ENCODE measurements around the gene CFAP69.
"Not testable (repeated sequence)": the region's sequence is repeated elsewhere in the genome, so short reads cannot be mapped to it uniquely, and the experiment has no call there.

Gene CFAP69

DNA sequence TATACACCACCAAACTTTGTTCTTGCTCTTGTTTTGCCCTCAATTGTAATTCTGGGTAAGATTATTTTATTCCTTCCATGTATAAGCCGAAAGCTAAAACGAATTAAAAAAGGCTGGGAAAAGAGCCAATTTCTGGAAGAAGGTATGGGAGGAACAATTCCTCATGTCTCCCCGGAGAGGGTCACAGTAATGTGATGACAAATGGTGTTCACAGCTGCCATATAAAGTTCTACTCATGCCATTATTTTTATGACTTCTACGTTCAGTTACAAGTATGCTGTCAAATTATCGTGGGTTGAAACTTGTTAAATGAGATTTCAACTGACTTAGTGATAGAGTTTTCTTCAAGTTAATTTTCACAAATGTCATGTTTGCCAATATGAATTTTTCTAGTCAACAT lies 12.5 kb upstream of the CFAP69 start:
- no peak for DNase-seq

DNA sequence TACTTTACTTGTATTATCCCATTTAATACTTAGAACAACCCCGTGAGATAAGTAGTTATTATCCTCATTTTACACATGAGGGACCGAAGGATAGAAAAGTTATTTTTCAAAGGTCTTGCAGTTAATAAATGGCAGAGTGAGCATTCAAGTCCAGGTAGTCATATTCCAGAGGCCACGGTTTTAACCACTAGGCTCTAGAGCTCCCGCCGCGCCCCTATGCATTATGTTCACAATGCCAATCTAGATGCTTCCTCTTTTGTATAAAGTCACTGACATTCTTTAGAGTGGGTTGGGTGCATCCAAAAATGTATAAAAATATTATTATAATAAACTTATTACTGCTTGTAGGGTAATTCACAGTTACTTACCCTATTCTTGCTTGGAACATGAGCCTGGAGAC lies 11.4 kb upstream of the CFAP69 start:
- DNase-seq: no peak

DNA sequence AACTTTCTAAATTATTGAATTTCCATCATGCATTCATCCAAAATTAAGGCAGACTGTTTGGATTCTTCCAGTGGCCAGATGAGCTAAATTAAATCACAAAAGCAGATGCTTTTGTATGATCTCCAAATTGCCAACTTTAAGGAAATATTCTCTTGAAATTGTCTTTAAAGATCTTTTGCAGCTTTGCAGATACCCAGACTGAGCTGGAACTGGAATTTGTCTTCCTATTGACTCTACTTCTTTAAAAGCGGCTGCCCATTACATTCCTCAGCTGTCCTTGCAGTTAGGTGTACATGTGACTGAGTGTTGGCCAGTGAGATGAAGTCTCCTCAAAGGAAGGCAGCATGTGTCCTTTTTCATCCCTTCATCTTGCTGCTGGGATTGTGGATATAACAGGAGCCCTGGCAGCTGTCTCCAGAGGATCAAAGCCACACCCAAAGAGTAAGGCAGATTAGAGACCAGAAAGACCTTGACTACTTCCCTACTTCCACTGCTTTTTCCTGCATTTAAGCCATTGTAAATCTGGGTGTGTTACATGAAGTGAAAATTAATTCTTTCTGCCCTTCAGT lies 8.2 kb upstream of the CFAP69 start:
- no peak for DNase-seq

DNA sequence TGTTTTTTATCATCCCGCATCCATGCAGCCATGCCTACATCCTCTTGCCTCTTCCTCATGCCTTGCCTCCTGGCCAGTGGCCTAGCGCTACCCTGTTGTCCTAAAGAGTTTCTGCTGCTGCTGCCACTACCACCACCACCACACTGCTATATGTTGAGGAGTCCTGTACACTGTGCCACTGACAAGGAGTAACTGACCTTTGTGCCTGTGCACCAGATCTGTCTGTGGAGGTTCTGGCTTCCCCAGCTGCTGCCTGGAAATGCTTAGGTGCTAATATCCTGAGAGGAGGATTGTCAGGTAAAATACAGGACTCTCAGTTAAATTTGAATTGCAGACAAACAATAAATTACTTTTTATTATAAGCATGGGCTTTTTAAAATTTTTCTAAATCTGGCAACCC lies 7.0 kb upstream of the CFAP69 start:
- DNase-seq: no peak

DNA sequence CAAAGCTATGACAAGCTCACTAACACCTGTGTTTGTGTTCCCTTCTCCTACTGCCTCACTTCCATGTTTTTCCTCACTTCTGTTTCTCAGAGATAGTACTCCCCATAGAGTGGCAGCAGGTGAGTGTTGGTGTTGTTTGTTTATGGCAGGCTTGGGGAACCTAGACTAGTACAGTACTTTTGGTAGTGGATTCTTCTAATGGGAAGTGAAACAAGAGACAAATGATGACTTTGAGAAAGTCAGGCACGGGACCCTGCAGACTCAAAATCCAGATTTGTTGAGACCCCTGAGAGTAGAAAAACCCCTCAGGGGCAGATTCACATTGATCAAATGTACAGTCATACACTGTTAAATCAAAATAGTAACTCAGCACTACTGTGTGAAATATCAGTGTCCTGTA lies 6.4 kb upstream of the CFAP69 start:
- DNase-seq: no peak

DNA sequence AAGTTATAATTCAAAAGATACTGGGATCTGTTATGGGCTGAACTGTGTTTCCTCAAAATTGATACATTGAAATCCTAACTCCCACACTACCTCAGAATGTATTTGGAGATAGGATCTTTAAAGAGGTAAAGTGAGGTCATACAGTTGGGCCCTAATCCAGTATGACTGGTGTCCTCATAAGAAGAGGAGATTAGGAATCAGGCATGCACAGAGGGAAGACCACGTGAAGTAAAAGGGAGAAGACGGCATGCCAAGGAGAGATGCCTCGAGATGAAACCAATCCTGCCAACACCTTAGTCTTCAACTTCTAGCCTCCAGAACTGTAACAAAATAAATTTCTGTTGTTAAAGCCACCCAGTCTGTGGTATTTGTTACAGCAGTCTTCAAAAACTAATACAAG lies 5.9 kb upstream of the CFAP69 start:
- no peak for DNase-seq

DNA sequence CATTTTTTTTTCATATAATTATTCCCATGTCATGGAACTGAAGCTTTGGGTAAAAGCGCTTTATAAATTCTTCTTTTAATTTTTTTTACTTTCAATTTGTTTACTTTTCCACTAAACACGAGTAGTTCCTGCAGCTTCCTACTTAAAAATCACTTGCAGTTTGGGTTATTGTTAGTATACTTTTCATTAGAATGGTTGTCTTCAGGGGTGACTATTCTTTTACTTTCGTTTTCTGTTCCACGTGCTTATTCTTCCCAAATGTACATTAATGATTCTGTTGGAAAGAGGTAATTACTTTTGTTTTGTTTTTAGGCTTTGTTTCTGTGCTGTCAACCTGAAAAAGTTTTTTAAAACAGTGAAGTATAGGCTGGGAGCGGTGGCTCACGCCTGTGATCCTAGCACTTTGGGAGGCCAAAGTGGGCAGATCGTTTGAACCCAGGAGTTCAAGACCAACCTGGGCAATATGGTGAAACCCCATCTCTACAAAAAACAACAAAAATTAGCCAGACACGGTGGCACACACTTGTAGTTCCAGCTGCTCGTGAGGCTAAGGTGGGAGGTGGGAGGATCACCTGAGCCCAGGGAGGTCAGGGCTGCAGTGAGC lies 5.2 kb upstream of the CFAP69 start:
- no peak for DNase-seq

DNA sequence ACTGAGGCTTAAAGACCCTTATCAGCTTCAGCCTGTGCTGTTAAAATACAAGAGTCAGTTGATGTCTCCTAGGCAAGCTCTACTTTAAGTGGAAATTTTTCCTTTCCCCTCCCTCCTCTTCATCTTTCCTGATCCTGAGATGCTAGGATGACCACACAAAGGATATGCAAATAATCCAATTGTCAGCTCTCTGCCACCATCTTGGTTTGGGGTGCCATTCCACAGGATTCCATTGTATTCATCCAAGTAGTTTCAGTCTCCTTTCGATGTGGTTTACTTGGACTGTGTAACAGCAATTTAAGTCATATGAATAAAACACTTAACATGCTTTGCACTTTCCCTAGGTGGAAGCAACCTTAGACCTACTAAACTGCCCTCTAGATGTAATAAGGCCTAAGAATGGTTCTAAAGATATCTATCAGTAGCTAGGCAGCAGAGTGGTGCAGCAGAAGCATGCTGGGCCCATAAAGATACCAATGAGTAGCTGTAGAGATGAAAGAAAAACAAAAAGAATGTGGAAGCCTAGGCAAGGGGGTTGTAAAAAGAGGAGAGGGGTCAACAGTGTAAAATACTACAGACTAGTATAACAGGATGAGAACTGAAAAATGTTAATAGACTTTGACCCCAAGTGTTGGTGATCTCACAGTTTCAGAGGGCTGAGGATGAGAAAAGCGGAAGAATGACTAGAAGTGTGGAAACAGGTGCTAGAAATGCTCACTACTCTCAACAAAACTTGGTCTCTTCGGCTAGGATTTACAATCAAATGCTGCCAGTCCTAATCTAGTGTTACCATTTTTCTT lies 2.4 kb upstream of the CFAP69 start:
- DNase-seq: no peak

DNA sequence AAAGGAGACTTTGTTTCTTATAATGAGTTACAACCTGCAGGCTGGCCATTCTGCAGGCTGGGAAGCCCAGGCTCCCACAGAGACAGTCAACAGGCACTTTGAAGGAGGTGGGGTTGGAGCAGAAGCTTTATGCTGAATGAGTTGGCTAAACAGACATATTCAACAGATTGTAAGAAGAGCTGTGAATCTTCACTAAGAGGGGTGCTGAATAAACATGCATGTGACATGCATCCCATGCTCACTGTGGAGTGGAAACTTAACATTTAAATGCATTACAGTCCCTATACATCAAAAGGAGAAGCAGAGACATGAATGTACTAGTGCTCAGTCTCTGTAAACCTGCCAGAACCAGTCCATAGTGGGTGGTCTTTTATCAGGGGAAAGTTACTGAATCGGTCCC lies 1.4 kb upstream of the CFAP69 start:
- no peak for DNase-seq

DNA sequence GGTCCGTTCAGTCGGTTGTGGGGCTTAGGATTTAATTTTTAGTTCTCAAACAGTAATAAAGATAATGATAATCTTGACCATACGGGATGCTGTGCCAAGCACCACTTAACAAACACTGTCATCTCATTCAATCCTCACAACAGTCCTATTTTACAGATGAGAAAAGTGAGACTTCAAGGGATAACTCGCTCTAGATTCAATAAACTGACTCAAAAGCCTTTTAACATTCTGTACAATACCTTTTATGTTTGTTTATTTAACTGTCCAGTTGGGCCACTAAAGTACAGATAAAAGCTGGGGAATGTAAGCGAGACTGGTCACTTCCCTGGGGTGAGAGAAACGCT lies 437 bp upstream of the CFAP69 start:
- DNase-seq: no peak

DNA sequence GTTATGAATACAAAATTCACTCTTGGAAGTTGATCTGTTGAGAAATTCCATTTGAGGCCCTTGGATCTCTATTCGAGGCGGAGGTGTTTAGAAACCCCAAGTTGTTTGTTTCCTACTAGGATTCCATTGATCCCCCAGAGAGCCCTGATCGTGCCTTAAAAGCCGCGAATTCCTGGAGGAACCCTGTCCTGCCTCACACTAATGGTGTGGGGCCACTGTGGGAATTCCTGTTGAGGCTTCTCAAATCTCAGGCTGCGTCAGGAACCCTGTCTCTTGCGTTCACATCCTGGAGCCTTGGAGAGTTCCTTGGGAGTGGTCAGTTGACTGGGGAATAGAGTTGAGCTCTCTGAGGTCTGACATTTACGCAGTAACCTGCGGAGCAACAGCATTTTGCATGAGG lies 1.2 kb downstream of the CFAP69 start:
- DNase-seq: no peak

DNA sequence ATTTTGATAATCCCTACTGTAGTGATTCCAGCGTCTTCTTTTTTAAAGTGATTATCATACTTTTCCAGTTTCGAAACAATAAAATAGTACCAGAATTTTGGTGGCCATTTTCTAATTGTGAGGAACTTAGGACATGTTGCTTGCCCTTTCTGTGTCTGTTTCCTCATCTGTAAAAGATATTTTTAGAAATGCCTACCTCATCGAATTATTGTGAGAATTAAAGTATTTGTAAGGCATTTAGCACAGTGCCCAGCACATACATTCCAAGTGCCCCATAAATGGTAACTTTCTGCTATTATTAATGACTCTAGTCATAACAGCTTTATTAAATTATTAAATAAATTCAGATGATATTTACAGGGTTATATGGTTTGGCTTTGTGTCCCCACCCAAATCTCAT lies 3.7 kb downstream of the CFAP69 start:
- DNase-seq: no peak

DNA sequence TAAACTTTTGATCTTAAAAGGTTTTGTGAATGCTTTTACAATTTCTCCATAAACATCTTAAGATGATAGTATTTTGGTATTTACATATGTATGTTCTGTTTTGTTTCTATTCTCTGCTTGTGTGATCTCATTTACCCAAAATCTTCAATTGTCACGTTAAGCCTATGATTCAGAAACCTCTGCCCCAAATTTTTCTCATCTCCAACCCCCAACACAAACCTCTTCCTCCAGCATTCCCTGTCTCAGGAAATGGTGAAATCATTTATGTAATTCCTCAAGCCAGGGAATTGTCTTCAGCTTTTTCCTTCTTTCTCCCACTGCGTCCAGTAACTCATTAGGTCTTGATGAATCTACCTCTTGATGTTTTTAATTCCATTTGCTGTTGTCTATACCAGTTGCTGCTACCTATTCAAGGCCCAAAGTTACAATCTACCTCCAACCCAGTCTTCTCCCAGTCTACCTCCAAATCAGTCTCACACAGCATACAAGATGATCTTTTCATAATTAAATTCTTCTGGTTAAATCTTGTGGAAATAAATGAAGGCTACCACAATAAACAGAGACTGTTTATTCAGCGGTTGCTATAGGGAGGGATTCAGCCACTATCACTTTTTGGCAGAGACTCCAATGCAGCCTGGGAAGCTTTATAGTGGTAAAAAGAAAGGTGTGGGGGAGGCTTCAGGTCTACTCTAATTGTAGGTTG lies 5.8 kb downstream of the CFAP69 start:
- no peak for DNase-seq

DNA sequence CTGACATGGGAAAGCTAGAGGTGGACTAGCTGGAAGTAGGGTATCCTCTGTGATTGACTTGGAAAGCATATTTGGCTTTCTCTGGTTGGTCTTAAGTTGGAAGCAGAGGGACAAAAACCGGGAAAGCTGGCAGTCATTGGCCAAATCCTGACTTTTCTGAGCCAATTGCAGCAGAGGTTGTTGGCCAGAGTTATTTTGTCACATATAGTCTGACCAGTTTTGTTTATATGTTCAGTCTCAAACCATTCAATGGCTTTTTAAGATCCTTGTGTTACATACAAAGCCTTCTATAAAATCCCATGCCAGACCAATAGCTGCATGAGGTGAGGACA lies 6.3 kb downstream of the CFAP69 start:
- no peak for DNase-seq

DNA sequence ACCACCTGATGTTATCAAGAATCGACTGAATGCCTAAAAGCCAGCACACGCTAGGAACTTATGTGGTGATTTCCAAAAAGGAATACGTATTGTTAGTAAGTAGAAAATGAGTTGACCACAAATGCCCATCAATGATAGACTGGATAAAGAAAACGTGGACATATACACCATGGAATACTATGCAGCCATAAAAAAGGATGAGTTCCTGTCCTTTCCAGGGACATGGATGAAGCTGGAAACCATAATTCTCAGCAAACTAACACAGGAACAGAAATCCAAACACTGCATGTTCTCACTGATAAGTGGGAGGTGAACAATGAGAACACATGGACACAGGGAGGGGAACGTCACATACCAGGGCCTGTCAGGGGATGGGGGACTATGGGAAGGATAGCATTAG lies 11.0 kb downstream of the CFAP69 start:
- not testable (repeated sequence) for DNase-seq

DNA sequence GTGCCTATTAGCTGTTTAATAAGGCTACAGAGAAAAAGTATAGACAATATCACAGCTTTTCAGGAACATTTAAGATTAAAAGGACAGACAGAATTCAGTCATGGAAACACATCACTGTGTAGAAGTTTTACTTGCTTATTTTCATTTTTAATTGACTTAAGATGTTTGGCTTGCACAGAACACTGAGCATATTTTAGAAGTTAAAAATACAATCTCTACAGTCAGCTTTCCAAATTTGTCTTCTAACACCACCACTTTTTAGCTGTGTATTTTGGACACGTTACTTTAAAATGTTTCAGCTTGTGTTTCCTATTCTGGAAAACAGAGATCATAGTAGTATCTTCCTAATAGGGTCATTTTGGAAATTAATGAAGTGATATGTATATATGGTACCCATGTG lies 11.8 kb downstream of the CFAP69 start:
- no peak for DNase-seq

DNA sequence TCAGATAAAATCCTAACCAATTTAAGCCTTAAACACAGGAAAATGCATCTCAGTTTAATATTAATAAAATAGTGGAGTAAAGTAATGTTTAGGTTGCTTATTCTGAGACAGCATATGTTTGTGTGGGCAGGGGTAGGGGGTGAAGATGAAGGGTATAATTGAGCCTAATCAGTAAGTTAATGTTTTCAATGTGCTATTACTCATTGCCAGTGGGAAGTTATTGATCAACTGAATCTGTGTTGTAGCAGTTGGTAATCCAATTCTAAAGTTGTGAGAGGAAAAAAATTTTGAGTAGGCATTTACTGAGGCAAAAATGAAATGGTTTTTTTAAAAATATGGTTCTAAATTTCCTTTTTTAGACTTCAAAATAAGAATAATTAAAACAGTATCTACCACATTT lies 16.5 kb downstream of the CFAP69 start:
- DNase-seq: no peak

DNA sequence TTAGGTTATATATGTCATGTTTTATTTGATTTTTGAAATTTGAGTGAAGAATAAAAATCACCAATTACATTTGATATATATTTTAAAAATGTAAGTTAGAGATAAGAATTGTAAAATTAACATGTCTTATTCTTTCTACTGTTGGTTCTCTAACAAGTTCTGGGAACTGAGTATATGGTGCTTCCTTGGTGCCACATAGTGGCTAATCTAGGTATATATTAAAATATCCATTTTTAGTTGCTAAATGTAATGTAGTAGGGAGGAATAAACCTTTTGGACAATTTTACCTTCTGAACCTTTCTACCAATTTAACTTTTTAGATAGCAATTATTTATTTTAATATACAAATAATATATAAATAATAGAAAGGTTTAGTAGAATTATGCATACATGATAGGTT lies 17.5 kb downstream of the CFAP69 start:
- DNase-seq: peak; percentile 41

DNA sequence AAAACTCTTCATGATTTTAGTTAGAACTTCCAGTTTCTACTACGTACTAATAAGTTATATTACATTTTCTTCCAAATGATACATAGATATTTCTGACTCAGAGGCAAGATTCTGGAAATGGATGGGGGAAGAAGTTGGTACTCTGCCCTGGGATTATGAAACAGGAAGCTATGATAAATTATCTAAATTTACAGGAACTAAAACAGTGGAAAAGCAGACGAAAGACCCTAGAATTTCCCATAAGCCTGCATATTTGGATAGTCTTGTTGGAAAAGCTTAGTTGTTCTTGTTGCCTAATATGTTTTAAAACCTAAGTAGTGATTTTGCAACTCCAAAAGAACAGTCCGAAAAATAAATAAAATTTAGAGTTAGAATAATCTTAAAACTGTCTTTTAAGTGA lies 21.8 kb downstream of the CFAP69 start:
- DNase-seq: no peak

DNA sequence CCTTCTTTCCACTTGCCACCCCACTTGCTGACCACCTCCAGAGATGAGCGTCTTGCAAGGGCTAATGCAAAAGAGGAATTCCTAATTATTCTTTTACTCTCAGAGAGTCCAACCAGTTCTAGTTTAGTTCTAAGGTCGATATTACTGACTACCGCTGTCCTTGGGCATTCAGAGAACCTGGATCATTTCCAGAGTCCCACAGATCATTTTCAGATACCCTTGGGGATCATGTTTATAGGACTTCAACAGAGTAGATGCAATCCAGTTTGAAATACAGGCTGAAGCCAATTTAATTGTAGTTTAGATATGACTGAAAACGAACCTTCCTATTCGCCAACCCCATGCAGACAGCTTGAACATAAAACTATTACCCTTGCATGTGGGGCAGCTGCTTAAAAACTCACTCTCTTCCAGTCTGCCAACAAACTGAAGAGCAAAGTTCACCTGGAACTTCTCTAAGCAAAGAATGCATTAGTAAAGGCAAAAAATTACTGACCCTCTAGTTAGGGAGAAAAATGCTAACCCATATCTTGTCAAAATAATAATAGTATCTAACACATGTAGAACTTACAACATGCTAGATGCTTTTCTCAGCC lies 22.4 kb downstream of the CFAP69 start:
- no peak for DNase-seq

DNA sequence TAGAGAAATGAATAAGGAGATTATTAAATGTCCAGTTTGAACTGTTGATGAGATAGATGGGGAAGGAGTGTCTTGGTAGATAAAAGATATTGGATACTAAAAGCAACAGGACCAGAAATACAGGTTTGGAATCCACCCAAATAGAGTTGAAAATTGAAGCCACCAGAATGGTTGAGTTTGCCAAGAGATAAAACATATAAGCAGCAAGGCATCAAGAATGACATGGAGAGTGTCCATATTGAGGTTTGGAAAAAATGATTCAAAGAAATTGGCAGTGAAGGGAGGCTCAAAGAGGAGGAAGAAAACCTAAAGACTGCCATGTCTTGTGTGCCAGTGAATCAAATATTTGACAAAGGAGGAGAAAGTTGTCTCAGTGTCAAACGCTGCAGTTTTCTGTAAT lies 24.2 kb downstream of the CFAP69 start:
- DNase-seq: no peak

DNA sequence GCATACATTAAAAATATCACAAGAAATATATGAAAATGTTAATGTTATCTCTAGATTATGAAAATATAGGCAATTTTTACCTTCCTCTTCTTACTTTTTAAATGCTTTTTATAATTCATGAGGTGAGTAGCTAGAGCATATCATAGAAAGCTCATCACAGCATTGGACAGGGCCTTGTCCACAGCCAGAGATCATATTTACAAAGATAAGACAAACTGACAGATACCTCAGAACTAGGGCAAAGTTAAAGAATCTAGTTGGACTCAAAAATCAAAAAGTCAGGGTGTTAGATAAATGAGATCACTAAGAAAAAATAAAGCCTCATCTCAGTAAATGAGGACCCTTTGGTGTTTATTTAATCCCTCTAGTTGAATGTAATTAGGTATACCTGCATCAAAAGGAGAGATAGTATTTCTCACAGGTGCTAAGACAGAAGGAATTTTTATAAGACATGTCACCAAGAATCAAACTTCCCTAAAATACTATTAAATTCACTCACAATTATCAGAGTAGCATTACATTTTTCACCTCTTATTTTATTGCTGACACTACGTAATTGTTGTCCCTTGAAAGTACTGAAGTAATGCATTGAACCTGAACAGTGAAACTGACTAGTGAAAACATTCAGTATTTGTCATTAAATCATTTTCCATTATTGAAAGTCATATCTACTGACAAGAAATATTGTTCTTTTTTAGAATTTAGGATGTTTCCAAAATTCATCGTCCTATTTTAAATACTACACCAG lies 25.6 kb downstream of the CFAP69 start:
- no peak for DNase-seq

DNA sequence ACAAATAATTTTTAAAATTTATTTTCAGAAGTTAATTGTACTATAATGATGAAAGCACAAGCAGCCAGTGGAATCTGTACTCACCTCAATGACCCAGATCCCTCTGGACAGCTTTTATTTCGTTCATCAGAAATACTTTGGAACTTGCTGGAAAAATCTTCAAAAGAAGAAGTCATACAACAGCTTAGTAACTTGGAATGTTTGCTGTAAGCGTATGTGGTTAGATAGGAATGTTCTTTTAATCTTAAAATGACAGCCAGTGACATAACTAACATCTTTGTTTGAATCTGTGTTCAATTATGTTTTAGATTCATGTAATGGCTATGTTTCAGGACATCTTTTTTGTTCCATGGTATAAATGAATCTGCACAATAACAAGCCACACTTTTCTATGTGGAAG lies 26.8 kb downstream of the CFAP69 start:
- DNase-seq: no peak

Data from DMS 273 treated with DMSO at 0.1 percent for 48 hours (cell line).